Activated CD8-positive, alpha-beta memory T cell treated with anti-CD3 and anti-CD28 coated beads, Interleukin-2, amount 50 U/mL, for 1 hour (primary cell): ENCODE data around the gene LYL1.

ENCODE experiments used
- DNase-seq: peaks from one replicate; pipeline ENCODE4 v3.0.0-alpha.2; 2020; ENCODE audit errors: extremely low read depth

LYL1 gene

GRCh38 chr19:13056052-13056660, 46.5 kb downstream of the LYL1 start:
- no peak for DNase-seq

GRCh38 chr19:13055213-13056051, 47.2 kb downstream of the LYL1 start:
- DNase-seq, result no peak

- no peak for DNase-seq
These were observed 47.9 kb downstream of the LYL1 start for GRCh38 chr19:13054626-13055212.

- no peak for DNase-seq
These were observed 48.7 kb downstream of the LYL1 start for GRCh38 chr19:13053761-13054625.

GRCh38 chr19:13053238-13053637, 49.4 kb downstream of the LYL1 start:
- no peak for DNase-seq

GRCh38 chr19:13052447-13053175, 50.0 kb downstream of the LYL1 start:
- DNase-seq, result no peak

- no peak for DNase-seq
These were observed 51.0 kb downstream of the LYL1 start for GRCh38 chr19:13051557-13052165.

GRCh38 chr19:13050274-13050673, 52.4 kb downstream of the LYL1 start:
- no peak for DNase-seq
